HepG2 (cell line): ENCODE measurements around the gene PYCARD. TPM values are rescaled to one million over a fixed set of nuclear protein-coding genes. Genes with fewer than 3 reads are reported as not detected.

ENCODE experiments used
- FOXO4 ChIP-seq: sonication (generic); formaldehyde crosslinking; conservative IDR thresholded peaks from 2 replicates; pipeline ENCODE4 v1.8.1; 2023; ENCODE audit warnings: missing genetic modification reagents
- GPBP1L1 ChIP-seq: sonication (generic); formaldehyde crosslinking; IDR thresholded peaks from 2 replicates; pipeline ENCODE4 v1.5.0; 2020; ENCODE audit warnings: mild to moderate bottlenecking, missing genetic modification reagents
- HDAC1 ChIP-seq: sonication (generic); formaldehyde crosslinking; IDR thresholded peaks from 2 replicates; pipeline ENCODE4 v1.5.1; 2020; ENCODE audit warnings: mild to moderate bottlenecking, missing genetic modification reagents
- HOXA3 ChIP-seq: sonication (generic); formaldehyde crosslinking; IDR thresholded peaks from 2 replicates; pipeline ENCODE4 v1.5.0; 2020; ENCODE audit warnings: missing genetic modification reagents
- KDM4B ChIP-seq: sonication (generic); formaldehyde crosslinking; IDR thresholded peaks from 2 replicates; pipeline ENCODE4 v1.4.0; 2020; ENCODE audit warnings: missing genetic modification reagents
- MED13 ChIP-seq: sonication (generic); formaldehyde crosslinking; IDR thresholded peaks from 2 replicates; pipeline ENCODE4 v1.5.0; 2020; ENCODE audit warnings: missing genetic modification reagents
- POGZ ChIP-seq: sonication (generic); formaldehyde crosslinking; IDR thresholded peaks from 2 replicates; pipeline ENCODE4 v1.4.0; 2020; ENCODE audit warnings: mild to moderate bottlenecking, missing genetic modification reagents
- PTBP1 ChIP-seq: fragments of 200-400 bp; formaldehyde crosslinking; IDR thresholded peaks from 2 replicates; pipeline ENCODE4 v1.6.1; 2018; ENCODE audit warnings: low read length, low read depth; ENCODE audit not compliant: poor library complexity, severe bottlenecking
- STAG1 ChIP-seq: sonication (generic); formaldehyde crosslinking; IDR thresholded peaks from 2 replicates; pipeline ENCODE4 v1.4.0; 2020; ENCODE audit warnings: missing genetic modification reagents
- TBP ChIP-seq: sonication (generic); formaldehyde crosslinking; IDR thresholded peaks from 2 replicates; pipeline ENCODE4 v1.5.0; 2020; ENCODE audit warnings: missing genetic modification reagents
- TEAD3 ChIP-seq: optimal IDR thresholded peaks from 2 replicates; pipeline ENCODE3; 2016; ENCODE audit warnings: borderline replicate concordance
- TGIF2 ChIP-seq: IDR thresholded peaks from 2 replicates; pipeline ENCODE4 v1.6.1; 2016; ENCODE audit warnings: control low read depth, missing compliant biosample characterization
- U2AF2 ChIP-seq: fragments of 200-400 bp; formaldehyde crosslinking; IDR thresholded peaks from 2 replicates; pipeline ENCODE4 v1.6.1; 2017; ENCODE audit warnings: low read depth, mild to moderate bottlenecking, low read length
- ZBTB37 ChIP-seq: sonication (generic); formaldehyde crosslinking; IDR thresholded peaks from 2 replicates; pipeline ENCODE4 v1.4.0; 2020; ENCODE audit warnings: mild to moderate bottlenecking, missing genetic modification reagents
- ZNF160 ChIP-seq: sonication (generic); formaldehyde crosslinking; IDR thresholded peaks from 2 replicates; pipeline ENCODE4 v1.8.0; 2022; ENCODE audit warnings: mild to moderate bottlenecking, inconsistent platforms, missing genetic modification reagents
- ZNF224 ChIP-seq: sonication (generic); formaldehyde crosslinking; IDR thresholded peaks from 2 replicates; pipeline ENCODE4 v1.5.0; 2020; ENCODE audit warnings: mild to moderate bottlenecking, missing genetic modification reagents
- ZNF263 ChIP-seq: sonication (generic); formaldehyde crosslinking; IDR thresholded peaks from 2 replicates; pipeline ENCODE4 v1.4.0; 2020; ENCODE audit warnings: missing genetic modification reagents
- ZNF282 ChIP-seq: fragments of 450-650 bp; IDR thresholded peaks from 2 replicates; pipeline ENCODE4 v1.6.1; 2018; ENCODE audit not compliant: partially characterized antibody
- ZNF350 ChIP-seq: sonication (generic); formaldehyde crosslinking; IDR thresholded peaks from 2 replicates; pipeline ENCODE4 v1.4.0; 2020; ENCODE audit warnings: mild to moderate bottlenecking, low read depth, missing genetic modification reagents, borderline replicate concordance
- ZNF446 ChIP-seq: sonication (generic); formaldehyde crosslinking; IDR thresholded peaks from 2 replicates; pipeline ENCODE4 v1.5.0; 2020; ENCODE audit warnings: mild to moderate bottlenecking, missing genetic modification reagents
- ZNF552 ChIP-seq: sonication (generic); formaldehyde crosslinking; IDR thresholded peaks from 2 replicates; pipeline ENCODE4 v1.9.0; 2022; ENCODE audit warnings: missing genetic modification reagents, mild to moderate bottlenecking, borderline replicate concordance
- ZNF570 ChIP-seq: sonication (generic); formaldehyde crosslinking; IDR thresholded peaks from 2 replicates; pipeline ENCODE4 v1.4.0; 2020; ENCODE audit warnings: mild to moderate bottlenecking, missing genetic modification reagents, borderline replicate concordance
- ZNF577 ChIP-seq: sonication (generic); formaldehyde crosslinking; IDR thresholded peaks from 2 replicates; pipeline ENCODE4 v1.4.0; 2020; ENCODE audit warnings: mild to moderate bottlenecking, low read depth, missing genetic modification reagents, borderline replicate concordance
- ZNF589 ChIP-seq: sonication (generic); formaldehyde crosslinking; conservative IDR thresholded peaks from 2 replicates; pipeline ENCODE4 v1.8.0; 2022; ENCODE audit warnings: mild to moderate bottlenecking, moderate library complexity, missing genetic modification reagents
- ZNF782 ChIP-seq: sonication (generic); formaldehyde crosslinking; IDR thresholded peaks from 2 replicates; pipeline ENCODE4 v1.4.0; 2020; ENCODE audit warnings: missing genetic modification reagents, mild to moderate bottlenecking, borderline replicate concordance
- ZNF878 ChIP-seq: sonication (generic); formaldehyde crosslinking; IDR thresholded peaks from 2 replicates; pipeline ENCODE4 v1.8.1; 2023; ENCODE audit warnings: mild to moderate bottlenecking, missing genetic modification reagents, moderate library complexity
- ZNF879 ChIP-seq: sonication (generic); formaldehyde crosslinking; IDR thresholded peaks from 2 replicates; pipeline ENCODE4 v1.8.1; 2023; ENCODE audit warnings: missing genetic modification reagents
- polyA plus RNA-seq, 8 experiments: library from polyadenylated mRNA; depleted of rRNA in 3 of 8; stranded (reverse) in 7 of 8; unstranded in 1 of 8; fragments of >200 nt; fragmentation: Illumina TruSeq in 4 of 8; extraction: Trizol in 4 of 8; gene quantifications; 2 replicates each; pipeline versions ENCODE4 v1.2.1 to v1.2.3, GENCODE V29; 2011 to 2016; ENCODE audit warnings: low read depth in 4 of 8, missing spikeins in 1 of 8, mixed read lengths in 1 of 8; ENCODE audit not compliant: insufficient read depth in 1 of 8
- total RNA-seq, 5 experiments: library from RNA; depleted of rRNA; stranded (reverse); fragments of >200 nt; fragmentation: Illumina TruSeq; extraction: Trizol; gene quantifications; 2 replicates each; pipeline ENCODE4 v1.2.3, GENCODE V29; 2016; ENCODE audit warnings: low read depth in 1 of 5

Gene PYCARD
- total and polyA plus RNA-seq, 2 of the 13 experiments (the other 11 are each of a cell fraction or from before 2014, with no cell fraction given): 4.8 to 9.2 TPM

DNA sequence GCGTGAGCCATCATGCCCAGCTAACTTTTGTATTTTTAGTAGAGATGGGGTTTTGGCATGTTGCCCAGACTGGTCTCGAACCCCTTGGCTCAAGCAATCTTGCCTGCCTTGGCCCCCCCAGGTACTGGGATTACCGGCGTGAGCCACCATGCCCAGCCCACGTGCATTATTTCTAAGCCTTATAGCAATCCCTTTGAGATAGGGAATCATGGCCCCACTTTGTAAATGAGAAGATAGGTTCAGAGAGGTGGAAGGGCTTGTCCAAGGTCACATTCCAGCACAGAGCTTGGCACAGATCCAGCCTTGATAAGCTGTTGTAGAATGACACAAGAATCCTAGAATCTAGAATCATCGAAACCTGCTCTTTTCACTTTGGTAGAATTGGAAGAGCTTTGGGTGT, 4.2 kb upstream of the PYCARD start (continued):
- TF ChIP-seq ZBTB37 (CRISPR knock-in tag) (no peak), ZNF224 (CRISPR knock-in tag) (no peak), ZNF446 (no peak), TEAD3 (peak; percentile 96), HDAC1 (CRISPR knock-in tag) (peak; percentile 37; the same call in 1 of the 2 replicates), PTBP1 (no peak), ZNF570 (CRISPR knock-in tag) (no peak), ZNF878 (no peak), ZNF782 (CRISPR knock-in tag) (no peak), ZNF263 (CRISPR knock-in tag) (no peak), STAG1 (CRISPR knock-in tag) (no peak), ZNF589 (CRISPR knock-in tag) (no peak), TGIF2 (CRISPR knock-in tag) (no peak), U2AF2 (no peak), ZNF879 (CRISPR knock-in tag) (no peak), KDM4B (CRISPR knock-in tag) (0 out of 2 replicates have a peak, but pooled peaks have one; percentile 19), ZNF282 (no peak), POGZ (CRISPR knock-in tag) (peak; percentile 12; the same call in 1 of the 2 replicates), MED13 (CRISPR knock-in tag) (no peak), ZNF577 (CRISPR knock-in tag) (no peak), ZNF160 (no peak), HOXA3 (CRISPR knock-in tag) (0 out of 2 replicates have a peak, but pooled peaks have one; percentile 29), ZNF552 (CRISPR knock-in tag) (no peak), TBP (CRISPR knock-in tag) (no peak), ZNF350 (no peak), GPBP1L1 (CRISPR knock-in tag) (no peak), FOXO4 (CRISPR knock-in tag) (no peak)
